RWPE1 (cell line): Measurements from ENCODE around the gene HYAL1.

ENCODE experiments used
- CTCF ChIA-PET: fragments of 350-600 bp; sonication (Branson Sonifier 250); formaldehyde crosslinking; extraction: SDS; loops from one replicate; lab custom pipeline; 2021; lab: Yijun Ruan, JAX
- POLR2A ChIA-PET: fragments of 400-600 bp; formaldehyde crosslinking; extraction: SDS; loops from one replicate; lab custom pipeline; 2020; ENCODE audit warnings: antibody characterized with exemption; ENCODE audit not compliant: low non-redundant PET; lab: Yijun Ruan, JAX
- DNase-seq: peaks from one replicate; pipeline ENCODE4 v3.0.0; 2012; ENCODE audit warnings: low spot score
- H3K27ac ChIP-seq: fragments of 450-650 bp; 2 replicates; pipeline ENCODE4 v1.5.1; 2017
- CTCF ChIP-seq: fragments of 450-650 bp; conservative IDR thresholded peaks from 2 replicates; pipeline ENCODE4 v1.5.1; 2017; ENCODE audit warnings: low read depth, mild to moderate bottlenecking

The HYAL1 gene

GRCh38 chr3:50303013-50303815, at the start of gene HYAL1:
Gene HYAL1, minus strand, starts transcription at chr3:50303574. Its CDS starts 618 bp downstream, at chr3:50302956.
- DNase-seq = no peak
- peak within 1 kb of the TSS; percentile 93 for H3K27ac ChIP-seq
- no peak; the same call in 1 of the 2 replicates for TF ChIP-seq CTCF
- ChIA-PET CTCF (interaction anchor here (0.6 kb wide), 1 partner anchor 784 kb away, joined by 3 read pairs; no protein-coding TSS in a partner anchor), POLR2A (no interaction called here)

- TF ChIP-seq CTCF = no peak; the same call in 1 of the 2 replicates
- ChIA-PET POLR2A (interaction anchor here (0.8 kb wide), 1 partner anchor 15 kb away, joined by 4 read pairs; no protein-coding TSS in a partner anchor), CTCF (interaction anchor here (0.6 to 0.9 kb wide), 4 partner anchors 9 to 191 kb away, joined by 3 to 4 read pairs (median 3); no protein-coding TSS in a partner anchor)
- DNase-seq = no peak
- H3K27ac ChIP-seq = peak overlapping the region; percentile 95
Measured at GRCh38 chr3:50352781-50353180, 49.4 kb upstream of the HYAL1 start.

GRCh38 chr3:50351323-50351697, 47.9 kb upstream of the HYAL1 start:
- no peak for DNase-seq
- ChIA-PET POLR2A (no interaction called here), CTCF (interaction anchor here (0.9 kb wide), 1 partner anchor 191 kb away, joined by 3 read pairs; no protein-coding TSS in a partner anchor)
- TF ChIP-seq CTCF = no peak
- peak overlapping the region; percentile 95 for H3K27ac ChIP-seq

- ChIA-PET POLR2A (interaction anchor here (0.9 kb wide), 1 partner anchor 10 kb away, joined by 3 read pairs; the partner anchor contains the start of gene RASSF1), CTCF (interaction anchor here (0.6 to 0.9 kb wide), 3 partner anchors 26 to 200 kb away, joined by 3 read pairs; no protein-coding TSS in a partner anchor)
- TF ChIP-seq CTCF = no peak
- DNase-seq = peak; percentile 81
- H3K27ac ChIP-seq = peak within 1 kb of the TSS; percentile 95
Measured at GRCh38 chr3:50350527-50351322, 47.4 kb upstream of the HYAL1 start, which contains the start of the genes CYB561D2 and NPRL2. Gene CYB561D2, plus strand, starts transcription at chr3:50350862. Its CDS starts 572 bp downstream, at chr3:50351434. Gene NPRL2, minus strand, starts transcription at chr3:50350775. Its CDS starts 123 bp downstream, at chr3:50350652.

- ChIA-PET CTCF (interaction anchor here (0.6 kb wide), 1 partner anchor 25 kb away, joined by 3 read pairs; no protein-coding TSS in a partner anchor), POLR2A (interaction anchor here (0.6 to 0.9 kb wide), 2 partner anchors 10 to 147 kb away, joined by 3 to 5 read pairs; partner anchors contain the start of gene RASSF1)
- peak overlapping the region; percentile 95 for H3K27ac ChIP-seq
- TF ChIP-seq CTCF = no peak
- no peak for DNase-seq
Measured at GRCh38 chr3:50350213-50350526, 46.8 kb upstream of the HYAL1 start.
